Measurements from ENCODE around the gene PLK1.

GRCh38 chr16:23663918-23664317, 14.8 kb upstream of the PLK1 start:
- TF ChIP-seq NANOG (IDR thresholded peaks at IDR 0.05; ENCODE audit: borderline replicate concordance) (no peak), EZH2 (IDR thresholded peaks at IDR 0.05; ENCODE audit: low read depth, unreplicated experiment) (no peak), CTCF (conservative IDR thresholded peaks at IDR 0.05; ENCODE audit: low read depth in 2 of 2) (no peak), POLR2AphosphoS5 (IDR thresholded peaks at IDR 0.05; ENCODE audit: low read depth) (no peak), ZNF114 (CRISPR knock-in tag; IDR thresholded peaks at IDR 0.05) (no peak), JUNB (IDR thresholded peaks at IDR 0.05; ENCODE audit: unreplicated experiment) (no peak), REST (IDR thresholded peaks at IDR 0.05; ENCODE audit: unreplicated experiment) (no peak), EZH2phosphoT487 (IDR thresholded peaks at IDR 0.05; ENCODE audit: unreplicated experiment) (no peak), CREB1 (CRISPR knock-in tag; IDR thresholded peaks at IDR 0.05; ENCODE audit: low read depth) (no peak)
